Keratinocyte (primary cell): ENCODE data around the gene SPAG16. TPM values are rescaled to one million over a fixed set of nuclear protein-coding genes. Genes with fewer than 3 reads are reported as not detected.
"Not testable (repeated sequence)": the region's sequence is repeated elsewhere in the genome, so short reads cannot be mapped to it uniquely, and the experiment has no call there.

Experiments
- DNase-seq: peaks from one replicate; pipeline ENCODE4 v3.0.0-alpha.2; 2011; ENCODE audit warnings: low read depth, missing footprints, low spot score
- FAIRE-seq: peaks from 2 replicates; lab custom pipeline; 2011; peaks lifted over from hg19 to GRCh38; lab: Jason Lieb, UNC
- H2AFZ ChIP-seq: 2 replicates; pipeline ENCODE4 v1.6.0; 2012; ENCODE audit warnings: low read length, control low read depth, inconsistent platforms; ENCODE audit not compliant: control insufficient read depth
- H3K27ac ChIP-seq: 2 replicates; pipeline ENCODE4 v1.5.1; 2011; ENCODE audit warnings: low read length; ENCODE audit not compliant: control insufficient read depth, insufficient read depth
- H3K27me3 ChIP-seq: 3 replicates; pipeline ENCODE4 v1.6.0; 2011; ENCODE audit warnings: low read length; ENCODE audit not compliant: control insufficient read depth, insufficient read depth; ENCODE audit errors: extremely low read depth
- H3K36me3 ChIP-seq, 2 experiments: 2 replicates in 1 of 2; 3 replicates in 1 of 2; pipeline ENCODE4 v1.5.1; 2011; ENCODE audit warnings: low read length in 2 of 2, mild to moderate bottlenecking in 1 of 2; ENCODE audit not compliant: control insufficient read depth in 2 of 2, insufficient read depth in 2 of 2; ENCODE audit errors: extremely low read depth in 1 of 2
- H3K4me1 ChIP-seq: 3 replicates; pipeline ENCODE4 v1.5.1; 2011; ENCODE audit warnings: low read length; ENCODE audit not compliant: control insufficient read depth, insufficient read depth; ENCODE audit errors: extremely low read depth
- H3K4me2 ChIP-seq: 3 replicates; pipeline ENCODE4 v1.6.0; 2011; ENCODE audit warnings: low read depth, low read length; ENCODE audit not compliant: control insufficient read depth, insufficient read depth; ENCODE audit errors: extremely low read depth
- H3K4me3 ChIP-seq, 3 experiments: fragments of 200-600 bp in 1 of 3; sonication (generic) in 1 of 3; 2 replicates in 2 of 3; 3 replicates in 1 of 3; pipeline ENCODE4 v1.5.1; 2011 to 2016; ENCODE audit warnings: low read length in 3 of 3, mild to moderate bottlenecking in 3 of 3, control low read depth in 2 of 3, inconsistent platforms in 1 of 3, low read depth in 1 of 3, mixed read lengths in 1 of 3, mixed run types in 1 of 3, moderate library complexity in 1 of 3; ENCODE audit not compliant: control insufficient read depth in 2 of 3, insufficient read depth in 2 of 3; ENCODE audit errors: extremely low read depth in 1 of 3
- H3K79me2 ChIP-seq: 2 replicates; pipeline ENCODE4 v1.6.0; 2012; ENCODE audit warnings: low read length; ENCODE audit not compliant: control insufficient read depth, insufficient read depth
- H3K9ac ChIP-seq: 3 replicates; pipeline ENCODE4 v1.6.0; 2011; ENCODE audit warnings: low read length; ENCODE audit not compliant: control insufficient read depth, insufficient read depth; ENCODE audit errors: extremely low read depth
- H3K9me1 ChIP-seq: 3 replicates; pipeline ENCODE4 v1.6.0; 2011; ENCODE audit warnings: low read length; ENCODE audit not compliant: control insufficient read depth, insufficient read depth; ENCODE audit errors: extremely low read depth
- H3K9me3 ChIP-seq: 2 replicates; pipeline ENCODE4 v1.5.1; 2012; ENCODE audit warnings: low read depth, low read length; ENCODE audit not compliant: control insufficient read depth
- H4K20me1 ChIP-seq: 3 replicates; pipeline ENCODE4 v1.6.0; 2011; ENCODE audit warnings: low read length; ENCODE audit not compliant: control insufficient read depth, insufficient read depth; ENCODE audit errors: extremely low read depth
- EZH2 ChIP-seq: IDR thresholded peaks from one replicate; pipeline ENCODE4 v1.6.1; 2012; ENCODE audit warnings: inconsistent platforms, mild to moderate bottlenecking, low read length, moderate library complexity
- dilution Hi-C: fragments of 300-500 bp; cut with MboI; formaldehyde crosslinking; loops from one replicate; pipeline ENCODE4 v1.7.0; 2020; ENCODE audit warnings: low sequenced_read_pairs; ENCODE audit not compliant: extremely low pct_ligation_motif_present
- polyA plus RNA-seq, 5 experiments: library from polyadenylated mRNA; depleted of rRNA in 3 of 5; stranded (reverse) in 3 of 5; stranded (forward) in 1 of 5; unstranded in 1 of 5; fragments of >200 nt; gene quantifications; 1 replicate in 1 of 5; 2 replicates in 3 of 5; 3 replicates in 1 of 5; pipeline versions ENCODE4 v1.2.1 to v1.2.3, GENCODE V29; 2011 to 2012; ENCODE audit warnings: missing spikeins in 2 of 5, low read depth in 1 of 5, low replicate concordance in 1 of 5
- TF ChIP-seq, protein P1 (sequence below), 3 experiments: IDR thresholded peaks in 1 of 3; conservative IDR thresholded peaks in 1 of 3; optimal IDR thresholded peaks in 1 of 3; 2 replicates in 2 of 3; 3 replicates in 1 of 3; pipeline versions ENCODE3 to v1.5.1; 2011; ENCODE audit warnings: low read length in 3 of 3, mild to moderate bottlenecking in 3 of 3, moderate library complexity in 2 of 3, control low read depth in 1 of 3, inconsistent platforms in 1 of 3; ENCODE audit not compliant: insufficient read depth in 2 of 3; ENCODE audit errors: extremely low read depth in 1 of 3

The SPAG16 gene
- polyA plus RNA-seq, 1 donor (not counting 4 experiments of a cell fraction or from before 2014, with no cell fraction given) = 19.6 TPM

- H3K4me3 ChIP-seq, dilution Hi-C loops, H3K4me1 ChIP-seq, DNase-seq, H3K27me3 ChIP-seq, H3K36me3 ChIP-seq, H3K79me2 ChIP-seq, FAIRE-seq, H3K27ac ChIP-seq, H2AFZ ChIP-seq, H3K4me2 ChIP-seq, H3K9me3 ChIP-seq, H3K9ac ChIP-seq, H4K20me1 ChIP-seq, H3K9me1 ChIP-seq: not testable (repeated sequence)
Measured at GRCh38 chr2:213410687-213411086, 126.4 kb downstream of the SPAG16 start.

DNA sequence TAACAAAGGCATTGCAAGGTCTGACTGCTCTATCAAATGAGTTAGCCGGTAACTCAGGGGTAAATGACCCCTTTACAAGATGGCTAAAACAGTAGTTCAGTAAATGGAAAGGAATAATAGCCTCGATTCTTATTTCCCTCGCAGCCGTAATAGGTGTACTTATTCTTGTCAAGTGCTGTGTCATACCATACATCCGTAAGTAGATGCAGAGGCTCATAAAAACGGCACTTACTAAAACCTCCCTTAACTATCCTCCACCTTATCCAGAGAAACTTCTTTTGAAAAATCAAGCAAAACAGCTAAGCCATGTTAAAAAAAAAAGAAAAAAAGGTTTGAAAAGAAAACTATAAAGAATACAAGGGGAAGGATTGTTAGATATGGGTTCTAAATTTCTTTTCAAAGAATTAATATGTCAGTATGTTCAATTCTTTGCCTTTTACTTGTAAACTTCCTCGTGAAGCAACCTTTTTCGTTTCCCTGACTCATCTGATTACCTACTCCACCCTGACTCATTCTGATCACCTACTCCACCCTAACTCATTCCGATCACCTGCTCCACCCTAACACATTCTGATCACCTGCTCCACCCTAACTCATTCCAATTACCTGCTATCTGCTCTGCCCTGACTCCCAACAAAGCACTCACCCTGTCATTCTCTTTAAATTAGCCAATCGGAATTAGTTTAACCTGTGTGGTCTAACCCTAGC, 127.5 kb downstream of the SPAG16 start:
- dilution Hi-C loops = no loop called here
- no peaks in the 10 kb centered on the region for H3K79me2 ChIP-seq
- no peaks in the 10 kb centered on the region for H3K9me1 ChIP-seq
- no peak overlapping the region for H3K4me3 ChIP-seq
- no peak overlapping the region for H3K9ac ChIP-seq
- FAIRE-seq (peak; percentile 17), DNase-seq (peak; percentile 11)
- peak overlapping the region; percentile 20 for H3K27ac ChIP-seq
- H2AFZ ChIP-seq = no peak overlapping the region
- no peak for TF ChIP-seq EZH2
- TF ChIP-seq, protein P1, sequence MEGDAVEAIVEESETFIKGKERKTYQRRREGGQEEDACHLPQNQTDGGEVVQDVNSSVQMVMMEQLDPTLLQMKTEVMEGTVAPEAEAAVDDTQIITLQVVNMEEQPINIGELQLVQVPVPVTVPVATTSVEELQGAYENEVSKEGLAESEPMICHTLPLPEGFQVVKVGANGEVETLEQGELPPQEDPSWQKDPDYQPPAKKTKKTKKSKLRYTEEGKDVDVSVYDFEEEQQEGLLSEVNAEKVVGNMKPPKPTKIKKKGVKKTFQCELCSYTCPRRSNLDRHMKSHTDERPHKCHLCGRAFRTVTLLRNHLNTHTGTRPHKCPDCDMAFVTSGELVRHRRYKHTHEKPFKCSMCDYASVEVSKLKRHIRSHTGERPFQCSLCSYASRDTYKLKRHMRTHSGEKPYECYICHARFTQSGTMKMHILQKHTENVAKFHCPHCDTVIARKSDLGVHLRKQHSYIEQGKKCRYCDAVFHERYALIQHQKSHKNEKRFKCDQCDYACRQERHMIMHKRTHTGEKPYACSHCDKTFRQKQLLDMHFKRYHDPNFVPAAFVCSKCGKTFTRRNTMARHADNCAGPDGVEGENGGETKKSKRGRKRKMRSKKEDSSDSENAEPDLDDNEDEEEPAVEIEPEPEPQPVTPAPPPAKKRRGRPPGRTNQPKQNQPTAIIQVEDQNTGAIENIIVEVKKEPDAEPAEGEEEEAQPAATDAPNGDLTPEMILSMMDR (optimal IDR thresholded peaks at IDR 0.05 in 1 of 3, IDR thresholded peaks at IDR 0.05 in 1 of 3, conservative IDR thresholded peaks at IDR 0.05 in 1 of 3; ENCODE audit: extremely low read depth in 1 of 3, insufficient read depth in 2 of 3, low read length in 3 of 3) = no peak
- H3K9me3 ChIP-seq = no peaks in the 10 kb centered on the region
- H3K27me3 ChIP-seq = no peaks in the 10 kb centered on the region
- H3K36me3 ChIP-seq = no peaks in the 10 kb centered on the region
- H3K4me2 ChIP-seq = no peak overlapping the region
- H4K20me1 ChIP-seq = no peaks in the 10 kb centered on the region
- peaks cover 2% of the 10 kb centered on the region for H3K4me1 ChIP-seq

DNA sequence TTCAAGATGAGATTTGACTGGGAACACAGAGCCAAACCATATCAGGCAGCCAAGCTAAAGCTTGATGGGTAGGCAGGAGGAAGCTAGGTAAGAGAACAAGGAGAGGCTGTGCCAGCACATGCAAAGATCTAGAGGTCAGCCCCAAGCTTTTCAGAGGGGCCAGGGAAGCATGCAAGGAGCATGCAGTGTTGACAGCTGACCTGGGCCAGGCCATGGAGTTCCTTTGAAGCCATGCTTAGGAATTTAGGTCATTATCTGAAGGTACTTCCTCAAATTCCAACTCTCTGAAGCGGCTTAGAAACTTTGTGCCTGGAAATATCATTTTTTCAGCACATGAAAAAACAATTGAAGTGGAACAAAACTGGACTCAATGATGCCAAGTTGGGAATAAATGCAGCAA, 130.8 kb downstream of the SPAG16 start:
- FAIRE-seq = no peak

More for the DNA sequence above, 130.8 kb downstream of the SPAG16 start:
- DNase-seq = no peak
- no peak overlapping the region for H3K4me3 ChIP-seq
- dilution Hi-C loops = no loop called here
- H3K79me2 ChIP-seq = no peaks in the 10 kb centered on the region
- H3K27me3 ChIP-seq = no peaks in the 10 kb centered on the region
- no peaks in the 10 kb centered on the region for H4K20me1 ChIP-seq
- H3K4me1 ChIP-seq = peaks cover 2% of the 10 kb centered on the region
- TF ChIP-seq, protein P1 (optimal IDR thresholded peaks at IDR 0.05 in 1 of 3, IDR thresholded peaks at IDR 0.05 in 1 of 3, conservative IDR thresholded peaks at IDR 0.05 in 1 of 3; ENCODE audit: extremely low read depth in 1 of 3, insufficient read depth in 2 of 3, low read length in 3 of 3) = no peak
- TF ChIP-seq EZH2 = no peak
- H3K9me3 ChIP-seq = no peaks in the 10 kb centered on the region
- no peaks in the 10 kb centered on the region for H3K36me3 ChIP-seq
- no peak overlapping the region for H3K9ac ChIP-seq
- H3K27ac ChIP-seq = no peak overlapping the region
- H3K9me1 ChIP-seq = no peaks in the 10 kb centered on the region
- H3K4me2 ChIP-seq = no peak overlapping the region
- no peak overlapping the region for H2AFZ ChIP-seq
